ENCODE results near the gene LRRC23. TPM values are rescaled to one million over a fixed set of nuclear protein-coding genes. Genes with fewer than 3 reads are reported as not detected.
A peak's percentile ranks its signal among the peaks of the same experiment; 100 is the strongest.
"Not testable (repeated sequence)": the region's sequence is repeated elsewhere in the genome, so short reads cannot be mapped to it uniquely, and the experiment has no call there.

Gene LRRC23
- total RNA-seq, 1 donor from 2014 or later = 2.6 TPM

DNA sequence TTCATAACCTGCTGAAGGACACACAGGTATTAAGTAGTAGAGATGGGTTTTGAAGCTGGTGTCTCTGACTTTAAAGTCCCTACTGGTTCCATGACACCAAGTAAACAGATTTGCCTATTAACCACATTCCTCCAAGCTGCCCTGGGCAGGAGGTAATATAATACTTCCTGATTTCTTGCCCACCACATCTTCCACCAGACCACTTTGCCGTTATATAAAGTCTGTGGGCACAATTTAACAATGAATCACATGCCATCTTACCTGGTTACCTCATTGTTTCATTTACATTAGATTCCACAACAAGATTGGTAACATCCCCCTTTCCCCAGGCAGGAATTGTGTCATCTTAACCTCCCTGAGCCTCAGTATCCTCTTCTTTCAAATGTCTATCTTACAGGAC, 900 bp upstream of the LRRC23 start:
- H3K9me3 Mint-ChIP-seq (ENCODE audit: unreplicated experiment) = peaks cover 5% of the 10 kb centered on the region
- peaks cover 1% of the 10 kb centered on the region for H3K27me3 Mint-ChIP-seq (ENCODE audit: unreplicated experiment)
- H3K4me3 Mint-ChIP-seq (ENCODE audit: unreplicated experiment) = no peak overlapping the region
- TF ChIP-seq, protein P1, sequence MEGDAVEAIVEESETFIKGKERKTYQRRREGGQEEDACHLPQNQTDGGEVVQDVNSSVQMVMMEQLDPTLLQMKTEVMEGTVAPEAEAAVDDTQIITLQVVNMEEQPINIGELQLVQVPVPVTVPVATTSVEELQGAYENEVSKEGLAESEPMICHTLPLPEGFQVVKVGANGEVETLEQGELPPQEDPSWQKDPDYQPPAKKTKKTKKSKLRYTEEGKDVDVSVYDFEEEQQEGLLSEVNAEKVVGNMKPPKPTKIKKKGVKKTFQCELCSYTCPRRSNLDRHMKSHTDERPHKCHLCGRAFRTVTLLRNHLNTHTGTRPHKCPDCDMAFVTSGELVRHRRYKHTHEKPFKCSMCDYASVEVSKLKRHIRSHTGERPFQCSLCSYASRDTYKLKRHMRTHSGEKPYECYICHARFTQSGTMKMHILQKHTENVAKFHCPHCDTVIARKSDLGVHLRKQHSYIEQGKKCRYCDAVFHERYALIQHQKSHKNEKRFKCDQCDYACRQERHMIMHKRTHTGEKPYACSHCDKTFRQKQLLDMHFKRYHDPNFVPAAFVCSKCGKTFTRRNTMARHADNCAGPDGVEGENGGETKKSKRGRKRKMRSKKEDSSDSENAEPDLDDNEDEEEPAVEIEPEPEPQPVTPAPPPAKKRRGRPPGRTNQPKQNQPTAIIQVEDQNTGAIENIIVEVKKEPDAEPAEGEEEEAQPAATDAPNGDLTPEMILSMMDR (IDR thresholded peaks at IDR 0.05; ENCODE audit: partially characterized antibody, unreplicated experiment) = no peak
- peak overlapping the region; percentile 23 for H3K27ac Mint-ChIP-seq (ENCODE audit: unreplicated experiment)
- no peak for DNase-seq
- H3K36me3 Mint-ChIP-seq (ENCODE audit: unreplicated experiment) = no peaks in the 10 kb centered on the region
- no peaks in the 10 kb centered on the region for H3K4me1 Mint-ChIP-seq (ENCODE audit: low read depth, unreplicated experiment)

DNA sequence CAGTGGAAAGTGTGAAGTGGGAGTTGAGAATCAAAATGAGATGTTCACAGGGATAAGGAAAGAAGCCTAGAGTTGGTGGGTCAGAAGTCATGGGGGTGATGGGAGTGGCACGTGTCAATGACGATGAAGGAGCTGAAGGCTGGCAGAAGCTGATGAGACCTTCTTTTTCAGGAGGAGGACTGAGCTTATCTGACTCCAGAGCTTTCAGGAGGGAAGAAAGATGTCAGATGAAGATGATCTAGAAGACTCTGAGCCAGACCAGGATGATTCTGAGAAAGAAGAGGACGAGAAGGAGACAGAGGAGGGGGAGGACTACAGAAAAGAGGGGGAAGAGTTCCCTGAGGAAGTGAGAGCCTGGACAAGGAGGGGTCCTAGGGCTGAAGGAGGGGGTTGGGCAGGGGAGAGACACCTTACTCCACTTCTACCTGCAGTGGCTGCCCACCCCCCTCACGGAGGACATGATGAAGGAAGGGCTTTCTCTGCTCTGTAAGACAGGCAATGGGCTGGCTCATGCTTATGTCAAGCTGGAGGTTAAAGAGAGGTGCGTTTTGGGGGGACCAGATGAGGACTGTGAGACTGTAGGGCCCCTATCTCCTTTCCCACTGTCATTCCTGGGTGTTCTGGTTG, 905 bp downstream of the LRRC23 start:
- Mint-ChIP-seq H3K36me3 (ENCODE audit: unreplicated experiment) (no peaks in the 10 kb centered on the region), H3K4me3 (ENCODE audit: unreplicated experiment) (no peak overlapping the region), H3K27ac (ENCODE audit: unreplicated experiment) (no peak overlapping the region), H3K4me1 (ENCODE audit: low read depth, unreplicated experiment) (no peaks in the 10 kb centered on the region), H3K27me3 (ENCODE audit: unreplicated experiment) (peaks cover 1% of the 10 kb centered on the region), H3K9me3 (ENCODE audit: unreplicated experiment) (peaks cover 7% of the 10 kb centered on the region)
- DNase-seq = no peak
- TF ChIP-seq, protein P1 (IDR thresholded peaks at IDR 0.05; ENCODE audit: partially characterized antibody, unreplicated experiment) = no peak

DNA sequence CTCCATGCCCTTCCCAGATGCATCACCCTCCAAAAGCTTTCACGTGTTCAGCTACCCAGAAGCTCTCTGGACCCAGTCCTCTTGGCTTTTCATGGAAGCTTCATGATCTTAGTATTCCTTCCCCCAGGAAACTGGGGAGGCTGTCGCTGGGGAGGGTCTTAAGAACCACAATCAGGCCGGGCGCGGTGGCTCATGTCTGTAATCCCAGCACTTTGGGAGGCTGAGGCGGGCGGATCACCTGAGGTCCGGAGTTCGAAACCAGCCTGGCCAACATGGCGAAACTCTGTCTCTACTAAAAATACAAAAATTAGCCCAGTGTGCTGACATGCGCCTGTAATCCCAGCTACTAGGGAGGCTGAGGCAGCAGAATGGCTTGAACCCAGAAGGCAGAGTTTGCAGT, 3.5 kb downstream of the LRRC23 start:
- not testable (repeated sequence) for H3K4me3 Mint-ChIP-seq (ENCODE audit: unreplicated experiment)

DNA sequence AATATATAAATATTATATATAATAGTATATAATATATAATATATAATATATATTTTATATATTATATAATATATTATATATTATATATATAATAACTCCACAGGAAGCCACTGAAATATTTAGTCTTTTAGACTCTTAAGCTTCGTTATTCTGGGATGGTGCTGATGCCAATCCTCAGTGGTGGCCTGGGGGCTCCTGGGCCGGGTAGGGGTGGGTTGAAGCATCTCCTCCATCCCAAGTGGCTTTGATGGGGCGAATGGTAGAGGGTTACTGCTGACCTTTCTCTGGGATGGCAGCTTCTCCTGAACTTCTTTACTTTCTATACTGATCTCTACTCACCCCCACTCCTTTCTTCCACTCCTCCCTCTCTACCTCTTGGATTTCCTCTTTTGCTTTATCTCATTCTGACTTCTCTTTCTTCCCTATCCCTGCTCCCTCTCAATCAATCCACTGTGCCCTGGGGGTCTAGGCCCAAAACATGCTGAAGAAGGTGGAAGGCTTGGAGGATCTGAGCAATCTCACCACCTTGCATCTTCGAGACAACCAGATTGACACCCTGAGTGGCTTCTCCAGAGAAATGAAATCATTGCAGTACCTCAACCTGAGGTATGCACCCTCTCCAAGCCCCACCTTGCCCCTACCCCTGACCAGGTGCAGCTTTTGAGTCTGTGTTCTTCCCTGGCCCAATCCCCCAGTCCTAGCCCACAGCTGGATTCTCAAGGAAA, 5.0 kb downstream of the LRRC23 start:
- Mint-ChIP-seq H3K27me3 (ENCODE audit: unreplicated experiment) (peaks cover 11% of the 10 kb centered on the region), H3K4me1 (ENCODE audit: low read depth, unreplicated experiment) (peaks cover 2% of the 10 kb centered on the region), H3K9me3 (ENCODE audit: unreplicated experiment) (peaks cover 7% of the 10 kb centered on the region), H3K27ac (ENCODE audit: unreplicated experiment) (no peak overlapping the region), H3K36me3 (ENCODE audit: unreplicated experiment) (no peaks in the 10 kb centered on the region), H3K4me3 (ENCODE audit: unreplicated experiment) (no peak overlapping the region)
- TF ChIP-seq, protein P1 (IDR thresholded peaks at IDR 0.05; ENCODE audit: partially characterized antibody, unreplicated experiment) = no peak
- no peak for DNase-seq

More for the DNA sequence above, 3.5 kb downstream of the LRRC23 start:
- H3K27me3 Mint-ChIP-seq (ENCODE audit: unreplicated experiment); H3K27ac Mint-ChIP-seq (ENCODE audit: unreplicated experiment); H3K4me1 Mint-ChIP-seq (ENCODE audit: low read depth, unreplicated experiment); H3K36me3 Mint-ChIP-seq (ENCODE audit: unreplicated experiment); DNase-seq: not testable (repeated sequence)
- peaks cover 12% of the 10 kb centered on the region for H3K9me3 Mint-ChIP-seq (ENCODE audit: unreplicated experiment)

- H3K4me3 Mint-ChIP-seq (ENCODE audit: unreplicated experiment) = no peak overlapping the region
These were observed 7.7 kb downstream of the LRRC23 start for GRCh38 chr12:6912164-6912935.

More at GRCh38 chr12:6912164-6912935, 7.7 kb downstream of the LRRC23 start:
- peaks cover 16% of the 10 kb centered on the region for H3K27me3 Mint-ChIP-seq (ENCODE audit: unreplicated experiment)
- peaks cover 7% of the 10 kb centered on the region for H3K9me3 Mint-ChIP-seq (ENCODE audit: unreplicated experiment)
- TF ChIP-seq, protein P1 (IDR thresholded peaks at IDR 0.05; ENCODE audit: partially characterized antibody, unreplicated experiment) = no peak
- no peak for DNase-seq
- H3K4me1 Mint-ChIP-seq (ENCODE audit: low read depth, unreplicated experiment) = peaks cover 5% of the 10 kb centered on the region
- H3K27ac Mint-ChIP-seq (ENCODE audit: unreplicated experiment) = no peak overlapping the region
- no peaks in the 10 kb centered on the region for H3K36me3 Mint-ChIP-seq (ENCODE audit: unreplicated experiment)
